Bronchial epithelial cell (primary cell): ENCODE data around the gene ADRB1. TPM values are rescaled to one million over a fixed set of nuclear protein-coding genes. Genes with fewer than 3 reads are reported as not detected.
A peak's percentile ranks its signal among the peaks of the same experiment; 100 is the strongest.

Experiments used
- DNase-seq: peaks from one replicate; pipeline ENCODE4 v3.0.0-alpha.2; 2010; ENCODE audit warnings: low read depth
- FAIRE-seq: peaks from 2 replicates; lab custom pipeline; 2011; peaks lifted over from hg19 to GRCh38; lab: Jason Lieb, UNC
- H3K27me3 ChIP-seq: 2 replicates; pipeline ENCODE4 v1.5.1; 2011; ENCODE audit warnings: low read length; ENCODE audit not compliant: control insufficient read depth, insufficient read depth
- H3K36me3 ChIP-seq: 2 replicates; pipeline ENCODE4 v1.5.1; 2011; ENCODE audit warnings: low read length; ENCODE audit not compliant: control insufficient read depth, insufficient read depth
- H3K4me3 ChIP-seq: 2 replicates; pipeline ENCODE4 v1.5.1; 2011; ENCODE audit warnings: mild to moderate bottlenecking, low read depth, low read length, control low read depth
- total RNA-seq: library from RNA; depleted of rRNA; stranded (reverse); fragments of >200 nt; gene quantifications from 2 replicates; pipeline ENCODE4 v1.2.1, GENCODE V29; 2014
- TF ChIP-seq, protein P1 (sequence below): IDR thresholded peaks from 2 replicates; pipeline ENCODE4 v1.5.1; 2011; ENCODE audit warnings: mild to moderate bottlenecking, moderate library complexity, low read length, control low read depth, inconsistent platforms; ENCODE audit not compliant: insufficient read depth, severe bottlenecking

Gene ADRB1
- total RNA-seq, 1 donor from 2014 or later, result 1.8 TPM

DNA sequence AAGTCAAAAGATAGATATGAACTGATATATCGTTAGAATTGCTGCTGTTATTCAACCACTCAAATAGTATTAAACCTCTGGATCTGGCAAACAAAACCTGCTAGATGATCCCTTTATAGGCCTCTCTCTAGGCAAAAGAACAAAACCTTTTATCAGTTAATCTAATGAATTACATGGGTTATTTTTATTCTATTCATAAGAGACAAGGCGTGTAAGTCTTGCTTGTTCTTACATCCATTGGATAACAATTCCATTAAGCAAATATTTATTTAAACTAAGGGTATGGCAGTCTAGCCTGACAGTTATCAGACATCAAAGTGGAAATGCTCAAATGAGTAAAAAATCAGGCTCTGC is 16.6 kb upstream of the ADRB1 start:
- Histone ChIP-seq H3K27me3 (no peaks in the 10 kb centered on the region), H3K4me3 (no peak overlapping the region), H3K36me3 (no peaks in the 10 kb centered on the region)
- DNase-seq, result no peak
- no peak for FAIRE-seq
- TF ChIP-seq, protein P1, sequence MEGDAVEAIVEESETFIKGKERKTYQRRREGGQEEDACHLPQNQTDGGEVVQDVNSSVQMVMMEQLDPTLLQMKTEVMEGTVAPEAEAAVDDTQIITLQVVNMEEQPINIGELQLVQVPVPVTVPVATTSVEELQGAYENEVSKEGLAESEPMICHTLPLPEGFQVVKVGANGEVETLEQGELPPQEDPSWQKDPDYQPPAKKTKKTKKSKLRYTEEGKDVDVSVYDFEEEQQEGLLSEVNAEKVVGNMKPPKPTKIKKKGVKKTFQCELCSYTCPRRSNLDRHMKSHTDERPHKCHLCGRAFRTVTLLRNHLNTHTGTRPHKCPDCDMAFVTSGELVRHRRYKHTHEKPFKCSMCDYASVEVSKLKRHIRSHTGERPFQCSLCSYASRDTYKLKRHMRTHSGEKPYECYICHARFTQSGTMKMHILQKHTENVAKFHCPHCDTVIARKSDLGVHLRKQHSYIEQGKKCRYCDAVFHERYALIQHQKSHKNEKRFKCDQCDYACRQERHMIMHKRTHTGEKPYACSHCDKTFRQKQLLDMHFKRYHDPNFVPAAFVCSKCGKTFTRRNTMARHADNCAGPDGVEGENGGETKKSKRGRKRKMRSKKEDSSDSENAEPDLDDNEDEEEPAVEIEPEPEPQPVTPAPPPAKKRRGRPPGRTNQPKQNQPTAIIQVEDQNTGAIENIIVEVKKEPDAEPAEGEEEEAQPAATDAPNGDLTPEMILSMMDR, result no peak

DNA sequence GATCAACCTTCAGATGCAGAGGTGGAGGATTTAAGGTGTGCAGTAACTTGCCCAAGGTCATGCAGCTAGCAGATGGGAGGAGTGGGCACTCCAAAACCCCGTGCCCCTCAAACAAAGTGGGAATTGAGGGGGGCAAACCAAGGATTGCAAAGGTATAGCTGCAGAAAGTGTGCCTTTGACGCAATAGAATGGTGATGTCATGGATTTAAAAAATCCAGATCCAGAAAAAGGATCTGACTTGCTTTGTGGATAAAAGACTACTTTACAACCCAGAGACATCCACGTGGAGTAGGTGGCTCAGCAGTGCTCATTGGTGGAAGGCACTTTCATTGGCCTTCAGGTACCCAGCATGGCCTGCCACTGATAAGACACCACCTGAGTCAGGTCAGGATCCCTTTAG is 15.7 kb upstream of the ADRB1 start:
- TF ChIP-seq, protein P1, result no peak
- Histone ChIP-seq H3K27me3 (no peaks in the 10 kb centered on the region), H3K4me3 (no peak overlapping the region), H3K36me3 (no peaks in the 10 kb centered on the region)
- FAIRE-seq, result no peak
- DNase-seq, result no peak

DNA sequence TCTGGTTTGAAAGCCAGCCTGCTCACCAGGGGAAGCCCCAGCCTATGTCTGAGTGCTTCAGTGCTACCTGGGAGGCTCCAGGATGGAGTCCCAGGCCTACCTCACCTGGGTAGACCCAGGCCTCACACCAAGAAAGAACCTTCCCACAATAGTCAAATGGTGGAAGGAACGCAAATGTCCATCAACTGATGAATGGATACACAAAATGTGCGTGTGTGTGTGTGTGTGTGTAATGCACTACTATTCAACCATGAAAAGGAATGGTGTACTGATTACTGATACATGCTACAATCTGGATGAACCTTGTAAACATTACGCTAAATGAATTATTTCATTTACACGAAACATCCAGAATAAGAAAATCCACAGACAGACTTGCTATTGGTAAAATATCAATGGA is 15.2 kb upstream of the ADRB1 start:
- DNase-seq (no peak), FAIRE-seq (no peak)
- TF ChIP-seq, protein P1, result no peak
- no peaks in the 10 kb centered on the region for H3K27me3 ChIP-seq
- H3K36me3 ChIP-seq, result no peaks in the 10 kb centered on the region
- H3K4me3 ChIP-seq, result no peak overlapping the region

DNA sequence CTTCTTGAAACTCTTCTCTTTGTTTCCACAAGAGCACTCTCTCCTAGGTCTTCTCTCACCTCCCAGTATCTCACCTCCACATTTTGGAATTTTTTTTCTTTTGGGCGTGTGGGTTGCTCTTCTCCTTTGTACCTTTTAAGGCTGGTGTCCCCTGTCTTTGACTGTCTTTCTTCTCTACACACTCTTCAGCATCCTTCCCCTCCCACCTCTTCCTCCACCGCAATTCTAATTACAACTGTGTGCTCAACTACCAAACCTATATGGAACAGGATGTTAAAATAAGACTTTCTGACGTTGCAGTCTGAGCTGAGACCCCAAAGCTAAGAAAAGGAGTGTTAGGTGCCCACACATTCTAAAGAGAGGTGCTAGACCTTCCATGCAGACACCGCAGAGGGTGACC is 14.0 kb upstream of the ADRB1 start:
- H3K27me3 ChIP-seq, result no peaks in the 10 kb centered on the region
- TF ChIP-seq, protein P1, result no peak
- no peak for DNase-seq
- no peak overlapping the region for H3K4me3 ChIP-seq
- FAIRE-seq, result no peak
- no peaks in the 10 kb centered on the region for H3K36me3 ChIP-seq

DNA sequence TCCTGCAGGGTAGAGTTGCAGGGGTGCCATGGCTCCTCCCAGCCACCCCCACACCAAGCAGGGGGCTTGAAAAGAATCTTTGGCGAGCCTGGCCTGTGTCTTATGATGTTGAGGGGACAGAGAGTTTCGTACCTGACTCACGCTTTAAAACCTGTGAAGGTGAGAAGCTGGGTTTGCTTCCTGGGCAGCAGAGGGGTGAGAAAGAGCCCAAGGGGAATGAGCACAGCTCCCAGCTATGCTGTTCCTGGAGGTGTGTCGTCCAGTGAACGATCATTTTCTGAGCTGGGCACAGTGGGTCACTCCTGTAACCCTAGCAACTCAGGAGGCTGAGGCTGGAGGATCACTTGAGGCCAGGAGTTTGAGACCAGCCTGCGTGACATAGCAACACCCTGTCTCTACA is 13.5 kb upstream of the ADRB1 start:
- TF ChIP-seq, protein P1, result no peak
- FAIRE-seq, result no peak
- H3K27me3 ChIP-seq, result no peaks in the 10 kb centered on the region
- no peak overlapping the region for H3K4me3 ChIP-seq
- no peaks in the 10 kb centered on the region for H3K36me3 ChIP-seq
- DNase-seq, result peak; percentile 65
